H1 (cell line): ENCODE data around the gene PTEN. TPM values are rescaled to one million over a fixed set of nuclear protein-coding genes. Genes with fewer than 3 reads are reported as not detected.

Source experiments
- CTCF ChIA-PET: fragments of 300-600 bp; sonication (Branson Sonifier 250); formaldehyde crosslinking; loops from one replicate; lab custom pipeline; 2021; ENCODE audit not compliant: partially characterized antibody; lab: Charles Lee
- POLR2A ChIA-PET: fragments of 300-600 bp; sonication (Branson Sonifier 250); formaldehyde crosslinking; loops from one replicate; lab custom pipeline; 2021; ENCODE audit warnings: inconsistent platforms; ENCODE audit not compliant: partially characterized antibody; lab: Charles Lee
- DNase-seq, 2 experiments: peaks; one replicate each; pipeline versions ENCODE4 v3.0.0 to v3.0.0-alpha.2; 2010 to 2022; ENCODE audit warnings: low spot score in 2 of 2, low read depth in 1 of 2, mixed read lengths in 1 of 2
- FAIRE-seq: peaks from 2 replicates; lab custom pipeline; 2011; peaks lifted over from hg19 to GRCh38; lab: Jason Lieb, UNC
- H2AFZ ChIP-seq: 2 replicates; pipeline ENCODE4 v1.8.1; 2012; ENCODE audit warnings: low read length, inconsistent platforms
- H2AK5ac ChIP-seq: 2 replicates; pipeline ENCODE4 v1.6.1; 2013; ENCODE audit warnings: low read depth, low read length
- H2BK120ac ChIP-seq: replicated peaks from 2 replicates; pipeline ENCODE3; 2013; ENCODE audit warnings: low read depth, low read length, inconsistent platforms
- H2BK12ac ChIP-seq: 2 replicates; pipeline ENCODE4 v1.6.1; 2013; ENCODE audit warnings: low read depth, low read length
- H2BK15ac ChIP-seq: 2 replicates; pipeline ENCODE4 v1.6.1; 2013; ENCODE audit warnings: low read length
- H2BK20ac ChIP-seq: 2 replicates; pipeline ENCODE4 v1.6.1; 2013; ENCODE audit warnings: low read length
- H2BK5ac ChIP-seq: 2 replicates; pipeline ENCODE4 v1.6.1; 2013; ENCODE audit warnings: low read depth, low read length
- H3K14ac ChIP-seq: 2 replicates; pipeline ENCODE4 v1.6.1; 2013; ENCODE audit warnings: inconsistent platforms; ENCODE audit not compliant: insufficient read length
- H3K18ac ChIP-seq: 2 replicates; pipeline ENCODE4 v1.6.1; 2013; ENCODE audit warnings: low read length; ENCODE audit errors: extremely low read depth
- H3K23ac ChIP-seq: 2 replicates; pipeline ENCODE4 v1.6.1; 2013; ENCODE audit warnings: inconsistent platforms; ENCODE audit not compliant: insufficient read length
- H3K23me2 ChIP-seq: 2 replicates; pipeline ENCODE4 v1.6.1; 2013; ENCODE audit warnings: low read depth, low read length
- H3K27ac ChIP-seq: 2 replicates; pipeline ENCODE4 v1.6.1; 2011; ENCODE audit warnings: low read depth, low read length, inconsistent platforms
- H3K27me3 ChIP-seq, 4 experiments: replicated peaks in 1 of 4; 1 replicate in 1 of 4; 2 replicates in 3 of 4; pipeline versions ENCODE4 v1.6.1 to v1.8.1; 2011 to 2013; ENCODE audit warnings: low read length in 3 of 4, mild to moderate bottlenecking in 3 of 4, inconsistent platforms in 2 of 4, mixed read lengths in 2 of 4, moderate library complexity in 1 of 4; ENCODE audit not compliant: control insufficient read depth in 3 of 4, insufficient read depth in 3 of 4; ENCODE audit errors: extremely low read depth in 1 of 4
- H3K36me3 ChIP-seq, 4 experiments: 2 replicates each; pipeline versions ENCODE4 v1.6.1 to v1.8.1; 2011 to 2013; ENCODE audit warnings: mild to moderate bottlenecking in 4 of 4, low read length in 3 of 4, moderate library complexity in 2 of 4, control low read depth in 1 of 4, inconsistent platforms in 1 of 4; ENCODE audit not compliant: insufficient read depth in 4 of 4, control insufficient read depth in 2 of 4
- H3K4ac ChIP-seq: replicated peaks from 2 replicates; pipeline ENCODE3; 2013; ENCODE audit warnings: low read length, low read depth, mixed read lengths, inconsistent platforms; ENCODE audit not compliant: insufficient read length
- H3K4me1 ChIP-seq, 4 experiments: replicated peaks in 1 of 4; 1 replicate in 1 of 4; 2 replicates in 3 of 4; pipeline versions ENCODE4 v1.6.1 to v1.8.1; 2011 to 2013; ENCODE audit warnings: low read length in 3 of 4, inconsistent platforms in 2 of 4, mixed read lengths in 1 of 4; ENCODE audit not compliant: insufficient read depth in 4 of 4, control insufficient read depth in 3 of 4
- H3K4me2 ChIP-seq, 2 experiments: 2 replicates each; pipeline versions ENCODE4 v1.6.1 to v1.8.1; 2011 to 2013; ENCODE audit warnings: low read depth in 2 of 2, low read length in 2 of 2, control low read depth in 1 of 2, inconsistent platforms in 1 of 2, mild to moderate bottlenecking in 1 of 2; ENCODE audit not compliant: insufficient read depth in 1 of 2
- H3K4me3 ChIP-seq, 4 experiments: fragments of 200-600, 300-600 bp in 1 of 4; sonication (generic), shearing (Covaris generic), sonication (Bioruptor Twin) in 1 of 4; 2 replicates each; pipeline versions ENCODE4 v1.5.1 to v1.8.1; 2011 to 2016; ENCODE audit warnings: low read length in 4 of 4, low read depth in 3 of 4, control low read depth in 2 of 4, inconsistent platforms in 2 of 4, mild to moderate bottlenecking in 2 of 4, mixed read lengths in 1 of 4, moderate library complexity in 1 of 4; ENCODE audit not compliant: insufficient read depth in 2 of 4; ENCODE audit errors: extremely low read depth in 1 of 4
- H3K56ac ChIP-seq: replicated peaks from 2 replicates; pipeline ENCODE3; 2013; ENCODE audit warnings: low read depth, mild to moderate bottlenecking, mixed read lengths, low read length, inconsistent platforms; ENCODE audit not compliant: insufficient read length
- H3K79me1 ChIP-seq: 2 replicates; pipeline ENCODE4 v1.6.1; 2013; ENCODE audit warnings: low read depth, low read length, control low read depth
- H3K79me2 ChIP-seq, 2 experiments: 2 replicates each; pipeline versions ENCODE4 v1.6.1 to v1.8.1; 2012 to 2013; ENCODE audit warnings: low read length in 2 of 2, mild to moderate bottlenecking in 2 of 2, inconsistent platforms in 1 of 2; ENCODE audit not compliant: insufficient read depth in 2 of 2, control insufficient read depth in 1 of 2
- H3K9ac ChIP-seq, 4 experiments: replicated peaks in 1 of 4; 1 replicate in 1 of 4; 2 replicates in 3 of 4; pipeline versions ENCODE4 v1.6.1 to v1.8.1; 2011 to 2013; ENCODE audit warnings: low read depth in 3 of 4, low read length in 3 of 4, control low read depth in 2 of 4, mild to moderate bottlenecking in 2 of 4, moderate library complexity in 2 of 4, inconsistent platforms in 1 of 4; ENCODE audit errors: extremely low read depth in 1 of 4
- H3K9me3 ChIP-seq, 2 experiments: 2 replicates each; pipeline versions ENCODE4 v1.6.1 to v1.8.1; 2012 to 2013; ENCODE audit warnings: mild to moderate bottlenecking in 2 of 2, moderate library complexity in 2 of 2, control low read depth in 1 of 2, inconsistent platforms in 1 of 2, low read depth in 1 of 2, low read length in 1 of 2, mixed read lengths in 1 of 2; ENCODE audit not compliant: insufficient read depth in 2 of 2
- H4K20me1 ChIP-seq, 2 experiments: replicated peaks in 1 of 2; 2 replicates each; pipeline versions ENCODE3 to v1.8.1; 2011 to 2013; ENCODE audit warnings: inconsistent platforms in 2 of 2, low read length in 2 of 2, mild to moderate bottlenecking in 1 of 2; ENCODE audit not compliant: insufficient read depth in 2 of 2, control insufficient read depth in 1 of 2
- H4K5ac ChIP-seq: 2 replicates; pipeline ENCODE4 v1.6.1; 2013; ENCODE audit warnings: low read length, low read depth, mixed read lengths, inconsistent platforms; ENCODE audit not compliant: insufficient read length
- H4K8ac ChIP-seq: 2 replicates; pipeline ENCODE4 v1.8.0; 2013; ENCODE audit warnings: mild to moderate bottlenecking, moderate library complexity, low read length, inconsistent platforms; ENCODE audit not compliant: insufficient read depth; ENCODE audit errors: extremely low read depth
- H4K91ac ChIP-seq: replicated peaks from 2 replicates; pipeline ENCODE3; 2013; ENCODE audit warnings: low read length, mixed read lengths, inconsistent platforms; ENCODE audit not compliant: insufficient read length
- ASH2L ChIP-seq: fragments of 200-600, 300-600 bp; sonication (generic); IDR thresholded peaks from one replicate; pipeline ENCODE4 v1.7.1; 2017; ENCODE audit warnings: low read length
- GABPA ChIP-seq: IDR thresholded peaks from 2 replicates; pipeline ENCODE4 v1.6.1; 2011; ENCODE audit warnings: mild to moderate bottlenecking, low read length, moderate library complexity, borderline replicate concordance; ENCODE audit not compliant: insufficient read depth
- NANOG ChIP-seq: IDR thresholded peaks from 2 replicates; pipeline ENCODE4 v1.6.1; 2011; ENCODE audit warnings: low read length, low read depth, mild to moderate bottlenecking, inconsistent platforms; ENCODE audit not compliant: insufficient read depth, poor library complexity, severe bottlenecking
- POLR2A ChIP-seq, 2 experiments: IDR thresholded peaks; 1 replicate in 1 of 2; 2 replicates in 1 of 2; pipeline ENCODE4 v1.6.1; 2011; ENCODE audit warnings: low read depth in 2 of 2, low read length in 2 of 2, mild to moderate bottlenecking in 2 of 2; ENCODE audit errors: control extremely low read depth in 1 of 2
- SIN3A ChIP-seq, 2 experiments: IDR thresholded peaks in 1 of 2; conservative IDR thresholded peaks in 1 of 2; 2 replicates each; pipeline ENCODE4 v1.6.1; 2011 to 2012; ENCODE audit warnings: low read length in 2 of 2, improper control_type of control experiment in 1 of 2, low read depth in 1 of 2, mild to moderate bottlenecking in 1 of 2
- TAF7 ChIP-seq: optimal IDR thresholded peaks from 2 replicates; pipeline ENCODE3; 2011; ENCODE audit warnings: low read depth, mild to moderate bottlenecking, inconsistent platforms, low read length, moderate library complexity, borderline replicate concordance
- YY1 ChIP-seq: IDR thresholded peaks from 2 replicates; pipeline ENCODE4 v1.6.1; 2011; ENCODE audit warnings: low read depth, mild to moderate bottlenecking, low read length
- WGBS, 2 experiments: shearing (Covaris generic) in 1 of 2; methylation state at CpG; one replicate each; pipeline versions ENCODE4 v1.1.6 to v1.1.7; 2013 to 2015; ENCODE audit warnings: low lambda C conversion rate in 2 of 2, mixed read lengths in 2 of 2, inconsistent platforms in 1 of 2, low coverage in 1 of 2, missing lambda C conversion rate in 1 of 2; ENCODE audit not compliant: insufficient replicate concordance in 2 of 2, insufficient coverage in 1 of 2, insufficient read length in 1 of 2; ENCODE audit errors: extremely low coverage in 1 of 2, missing lambda C conversion rate in 1 of 2; 5-methylcytosine and 5-hydroxymethylcytosine counted together
- polyA plus RNA-seq, 7 experiments: library from polyadenylated mRNA; depleted of rRNA in 3 of 7; stranded (reverse) in 5 of 7; unstranded in 2 of 7; fragments of >200 nt in 5 of 7; fragments of 200-250 nt in 2 of 7; gene quantifications; 1 replicate in 5 of 7; 2 replicates in 1 of 7; 4 replicates in 1 of 7; pipeline versions ENCODE4 v1.2.1 to v1.2.3, GENCODE V29; 2011 to 2013; ENCODE audit warnings: missing spikeins in 2 of 7, mixed read lengths in 2 of 7
- total RNA-seq: library from RNA; stranded (reverse); fragmentation: NEBNext Ultra II Directional; extraction: Animal tissue kit (Norgen Biotek cat#: 25700); gene quantifications from 2 replicates; pipeline ENCODE4 v1.2.1, GENCODE V29; 2021

The PTEN gene
- total and polyA plus RNA-seq, 2 of the 8 experiments (the other 6 are each of a cell fraction or from before 2014, with no cell fraction given): 6.3 to 48.7 TPM

GRCh38 chr10:88008866-88009470, 145.5 kb downstream of the PTEN start:
- no peak overlapping the region for H3K27ac ChIP-seq
- H3K4me2 ChIP-seq: no peak overlapping the region
- no peaks in the 10 kb centered on the region for H3K9me3 ChIP-seq
- no peak overlapping the region for H3K18ac ChIP-seq
- no peak overlapping the region for H4K91ac ChIP-seq
- no peak overlapping the region for H2AK5ac ChIP-seq
- whole genome bisulfite sequencing, 2 experiments: 83% methylated on average over 1 of the region's 1 CpG; no CpG with 5 or more reads in 1 of the 2 experiments
- DNase-seq (no peak), FAIRE-seq (no peak)
- H3K23me2 ChIP-seq: no peaks in the 10 kb centered on the region
- H3K36me3 ChIP-seq: no peaks in the 10 kb centered on the region
- H4K20me1 ChIP-seq: no peaks in the 10 kb centered on the region
- H3K56ac ChIP-seq: no peak overlapping the region
- H3K79me2 ChIP-seq: no peaks in the 10 kb centered on the region
- no peak overlapping the region for H3K4me3 ChIP-seq
- H3K4me1 ChIP-seq: no peaks in the 10 kb centered on the region
- no peak overlapping the region for H3K14ac ChIP-seq
- H2BK120ac ChIP-seq: no peak overlapping the region
- no peaks in the 10 kb centered on the region for H3K27me3 ChIP-seq
- no peak overlapping the region for H2BK20ac ChIP-seq
- H2AFZ ChIP-seq: no peak overlapping the region
- POLR2A ChIA-PET: no interaction called here
- no peak overlapping the region for H3K23ac ChIP-seq
- H2BK5ac ChIP-seq: no peak overlapping the region
- H4K5ac ChIP-seq: no peak overlapping the region
- no peak overlapping the region for H3K9ac ChIP-seq
- no peak overlapping the region for H2BK15ac ChIP-seq
- CTCF ChIA-PET: no interaction called here
- no peaks in the 10 kb centered on the region for H3K79me1 ChIP-seq
- TF ChIP-seq NANOG (no peak), POLR2A (IDR thresholded peaks at IDR 0.05; ENCODE audit: control extremely low read depth in 1 of 2, low read depth in 2 of 2, low read length in 2 of 2) (no peak), ASH2L (no peak), YY1 (no peak), SIN3A (conservative IDR thresholded peaks at IDR 0.05 in 1 of 2, IDR thresholded peaks at IDR 0.05 in 1 of 2; ENCODE audit: low read depth in 1 of 2, low read length in 2 of 2) (no peak), GABPA (no peak), TAF7 (no peak)
- no peak overlapping the region for H3K4ac ChIP-seq
- H4K8ac ChIP-seq: no peak overlapping the region
- no peak overlapping the region for H2BK12ac ChIP-seq
